GOT3 (cell line): ENCODE results near the gene MUC22.
"Not testable (repeated sequence)": the region's sequence is repeated elsewhere in the genome, so short reads cannot be mapped to it uniquely, and the experiment has no call there.

Experiments used
- DNase-seq: peaks from one replicate; lab custom pipeline; 2025; ENCODE audit warnings: mixed read lengths; lab: John Stamatoyannopoulos, UW

Gene MUC22

DNA sequence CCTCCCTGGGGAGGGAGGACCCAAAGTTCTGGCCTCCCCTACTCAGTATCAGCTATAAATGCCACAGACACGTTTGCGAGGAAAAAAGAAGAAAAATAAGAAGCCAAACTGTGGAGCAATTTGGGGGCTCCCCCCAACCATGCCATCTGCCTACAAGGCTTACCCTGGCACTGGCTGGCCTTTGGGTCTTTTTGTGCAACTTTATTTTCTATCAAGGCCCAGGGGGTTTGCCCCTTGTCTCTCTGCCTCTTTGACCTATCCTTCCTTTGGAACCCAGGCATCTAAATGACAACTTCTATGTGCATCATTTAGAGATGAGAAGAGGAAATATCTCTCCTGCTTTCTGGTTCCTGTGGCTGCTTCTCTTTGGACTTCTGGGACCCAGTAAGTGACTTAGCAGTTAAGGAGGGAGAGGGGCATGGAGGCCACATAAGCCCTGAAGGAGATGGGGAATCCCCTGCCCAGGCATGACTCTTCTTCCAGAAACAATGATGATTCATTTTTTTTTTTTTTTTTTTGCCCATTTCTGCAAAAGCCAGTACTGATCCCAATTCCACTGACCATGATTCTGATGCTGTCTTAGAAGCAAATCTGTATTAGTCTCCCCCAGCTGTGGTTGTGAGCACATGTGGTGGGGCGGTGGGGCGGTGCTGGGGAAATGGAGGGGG lies at the start of gene MUC22:
TSS of gene MUC22 (plus strand) at position 82 of the 668 bp plus-strand sequence. CDS start at position 315, 233 bp downstream.
- no peak for DNase-seq

DNA sequence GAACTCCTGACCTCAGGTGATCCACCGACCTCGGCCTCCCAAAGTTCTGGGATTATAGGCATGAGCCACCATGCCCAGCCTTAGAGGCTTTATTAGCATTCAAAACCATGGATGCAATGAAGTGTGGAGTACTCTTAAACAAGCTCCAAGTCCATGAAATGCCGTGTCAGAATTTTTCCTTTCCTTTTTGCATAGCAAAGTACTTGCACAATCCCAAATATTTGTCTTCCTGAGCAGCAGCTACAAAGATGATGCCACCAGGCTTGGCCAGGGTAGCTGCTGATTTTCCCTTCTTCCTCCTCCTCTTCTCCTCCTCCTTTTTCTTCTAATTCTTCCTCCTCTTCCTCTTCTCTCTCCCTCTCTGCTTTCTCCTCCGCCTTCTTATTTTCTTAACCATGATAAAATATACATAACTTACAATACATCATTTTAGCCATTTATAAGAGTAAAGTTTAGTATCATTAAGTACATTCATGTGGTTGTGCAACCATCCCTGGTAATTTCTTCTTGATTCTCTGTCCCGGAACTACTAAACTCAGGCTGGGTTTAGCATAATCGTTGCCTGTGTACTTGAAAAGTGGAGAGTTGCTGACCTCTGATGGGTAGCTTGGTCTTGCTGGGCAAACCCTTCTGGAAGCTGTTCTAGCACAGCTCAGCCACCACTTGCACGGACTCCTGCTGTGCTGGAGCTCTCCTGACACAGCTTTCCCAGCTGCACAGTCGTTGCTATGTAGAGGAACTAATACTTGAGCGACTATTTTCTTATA lies 49.2 kb upstream of the MUC22 start:
- no peak for DNase-seq

DNA sequence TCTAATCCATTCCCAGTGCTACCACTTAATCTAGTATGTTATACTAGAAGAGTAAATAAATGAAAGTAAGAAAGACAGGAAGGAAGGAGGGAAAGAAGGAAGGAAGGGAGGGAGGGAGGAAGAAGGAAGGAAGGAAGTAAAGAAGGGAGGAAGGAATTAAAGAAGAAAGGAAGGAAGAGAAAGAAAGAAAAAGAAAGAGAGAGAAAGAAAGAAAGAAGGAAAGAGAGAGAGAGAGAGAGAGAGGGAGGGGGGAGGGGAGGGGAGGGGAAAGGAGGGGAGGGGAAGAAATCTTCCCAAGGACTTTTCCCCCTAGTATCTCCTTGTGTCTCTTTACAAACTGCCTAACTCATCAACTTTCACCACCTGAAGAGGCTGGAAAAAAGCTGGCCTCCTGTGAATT lies 47.6 kb upstream of the MUC22 start:
- no peak for DNase-seq

DNA sequence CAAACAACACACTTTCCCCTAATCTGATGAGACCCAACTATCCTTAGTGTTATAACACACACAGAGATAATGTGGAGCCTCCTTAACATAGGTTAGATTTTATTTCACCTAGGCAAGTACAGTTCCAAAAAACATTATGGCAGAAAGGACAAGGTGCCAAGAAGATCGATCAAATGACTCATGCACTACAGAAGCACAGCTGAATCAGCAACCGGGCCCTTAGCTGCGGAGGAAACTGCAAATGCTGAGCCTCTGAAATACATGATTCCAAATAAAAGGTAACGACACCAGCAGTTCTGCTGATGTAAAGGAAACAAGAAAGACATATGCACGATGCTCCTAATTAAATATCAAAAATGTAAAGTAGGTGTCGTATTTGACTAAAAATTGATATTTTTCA lies 46.6 kb upstream of the MUC22 start:
- DNase-seq = no peak

DNA sequence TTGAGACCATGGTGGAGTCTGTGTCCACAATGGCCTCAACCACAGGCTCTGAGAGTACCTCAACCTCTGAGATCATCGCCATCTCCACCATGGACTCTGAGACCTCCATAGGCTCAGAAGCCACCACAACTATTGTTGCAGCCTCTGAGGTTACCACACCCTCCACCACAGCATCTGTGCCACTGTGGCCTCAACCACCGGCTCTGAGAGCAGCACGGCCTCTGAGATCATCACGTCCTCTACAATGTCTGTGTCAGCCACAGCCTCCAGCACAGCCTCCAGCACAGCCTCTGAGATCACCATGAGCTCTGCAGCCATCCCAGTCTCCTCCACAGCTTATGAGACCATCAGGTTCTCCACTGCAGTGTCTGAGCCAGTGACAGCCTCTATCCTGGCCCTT lies 46.2 kb upstream of the MUC22 start:
- DNase-seq = no peak

DNA sequence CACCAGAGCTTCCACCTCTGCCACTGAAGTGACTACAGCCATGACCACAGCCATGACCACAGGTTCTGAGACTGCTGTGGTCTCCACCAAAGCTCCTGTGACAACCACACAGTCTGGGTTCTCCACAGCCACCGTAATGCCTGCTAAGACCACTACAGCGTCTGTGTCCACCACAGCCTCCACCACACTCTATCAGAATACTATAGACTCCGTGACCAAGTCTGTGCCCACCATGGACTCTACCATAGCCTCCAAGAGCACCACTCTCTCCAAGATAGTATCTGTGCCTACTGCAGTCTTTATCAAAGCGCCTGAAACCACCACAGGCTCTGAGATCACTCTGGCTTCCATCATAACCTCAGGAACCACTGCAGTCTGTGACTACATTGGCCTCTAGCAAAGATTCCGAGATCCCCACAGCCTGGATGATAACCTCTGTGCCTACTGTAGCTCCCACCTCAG lies 45.1 kb upstream of the MUC22 start:
- DNase-seq = no peak

DNA sequence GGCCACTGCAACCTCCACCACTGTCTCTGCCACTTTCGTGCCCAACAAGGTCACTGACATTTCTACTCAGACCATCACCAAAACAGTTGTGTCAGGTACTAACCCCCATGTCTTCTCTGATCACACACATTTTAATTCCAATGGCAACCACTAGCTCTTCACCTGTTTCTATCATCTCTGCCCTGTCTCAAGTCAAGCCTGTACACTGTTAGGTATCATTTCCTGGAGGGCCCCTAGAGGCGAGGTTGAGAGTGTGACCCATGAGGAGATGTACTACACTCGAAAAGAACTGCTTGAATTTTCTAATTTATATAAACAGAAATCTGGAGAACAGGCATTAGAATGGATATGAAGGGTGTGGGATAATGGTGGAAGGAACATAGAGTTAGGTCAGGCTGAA lies 44.1 kb upstream of the MUC22 start:
- no peak for DNase-seq

DNA sequence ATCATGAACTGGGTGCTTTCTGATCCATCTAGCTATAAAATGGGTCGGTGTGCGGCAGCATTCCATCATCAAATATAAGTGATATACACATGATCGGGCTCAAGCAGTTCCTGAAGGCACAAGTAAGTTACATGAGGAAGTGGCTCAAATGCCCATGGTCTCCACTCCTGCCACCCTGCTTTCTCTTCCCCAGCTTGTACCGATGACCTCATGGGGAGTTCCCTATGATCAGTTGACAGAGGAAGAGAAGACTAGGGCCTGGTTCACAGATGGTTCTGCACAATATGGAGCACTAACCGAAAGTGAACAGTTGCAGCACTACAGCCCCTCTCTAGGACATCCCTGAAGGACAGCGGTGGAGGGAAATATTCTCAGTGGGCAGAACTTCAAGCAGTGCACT lies 41.1 kb upstream of the MUC22 start:
- not testable (repeated sequence) for DNase-seq

DNA sequence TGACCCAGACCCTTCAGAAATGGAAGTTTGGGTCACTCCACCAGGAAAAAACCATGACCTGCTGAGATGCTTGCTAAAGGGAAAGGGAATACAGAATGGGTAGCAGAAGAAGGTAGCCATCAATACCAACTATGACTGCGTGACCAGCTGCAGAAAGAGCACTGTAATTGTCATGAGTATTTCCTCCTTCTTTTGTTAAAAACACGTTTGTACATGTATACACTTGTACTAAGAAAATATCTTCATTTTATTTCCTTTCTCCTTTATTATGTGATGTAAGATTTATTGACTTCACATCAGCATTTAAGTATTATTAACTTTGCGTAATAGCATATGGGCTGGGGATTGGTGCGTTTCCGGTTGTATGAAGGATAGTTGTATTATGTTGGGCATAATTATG lies 39.3 kb upstream of the MUC22 start:
- no peak for DNase-seq

DNA sequence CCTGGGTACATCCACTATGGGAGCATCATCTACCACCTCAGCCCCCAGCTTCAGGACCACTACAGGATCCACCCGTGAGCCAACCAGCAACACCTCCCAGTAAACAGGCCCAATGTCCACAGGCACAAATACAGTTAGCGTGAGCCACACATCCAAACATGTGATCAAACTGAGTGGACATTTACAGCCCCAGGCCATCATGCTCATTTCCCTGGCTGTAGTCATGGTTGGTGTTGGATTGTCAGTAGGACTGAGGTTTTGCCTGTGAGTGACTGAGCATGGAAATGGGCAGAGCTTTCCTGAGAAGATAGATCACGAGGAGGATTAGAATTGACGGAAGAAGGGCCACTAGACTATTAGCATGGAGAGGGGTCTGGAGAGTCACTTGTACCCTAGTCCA lies 37.5 kb upstream of the MUC22 start:
- no peak for DNase-seq

DNA sequence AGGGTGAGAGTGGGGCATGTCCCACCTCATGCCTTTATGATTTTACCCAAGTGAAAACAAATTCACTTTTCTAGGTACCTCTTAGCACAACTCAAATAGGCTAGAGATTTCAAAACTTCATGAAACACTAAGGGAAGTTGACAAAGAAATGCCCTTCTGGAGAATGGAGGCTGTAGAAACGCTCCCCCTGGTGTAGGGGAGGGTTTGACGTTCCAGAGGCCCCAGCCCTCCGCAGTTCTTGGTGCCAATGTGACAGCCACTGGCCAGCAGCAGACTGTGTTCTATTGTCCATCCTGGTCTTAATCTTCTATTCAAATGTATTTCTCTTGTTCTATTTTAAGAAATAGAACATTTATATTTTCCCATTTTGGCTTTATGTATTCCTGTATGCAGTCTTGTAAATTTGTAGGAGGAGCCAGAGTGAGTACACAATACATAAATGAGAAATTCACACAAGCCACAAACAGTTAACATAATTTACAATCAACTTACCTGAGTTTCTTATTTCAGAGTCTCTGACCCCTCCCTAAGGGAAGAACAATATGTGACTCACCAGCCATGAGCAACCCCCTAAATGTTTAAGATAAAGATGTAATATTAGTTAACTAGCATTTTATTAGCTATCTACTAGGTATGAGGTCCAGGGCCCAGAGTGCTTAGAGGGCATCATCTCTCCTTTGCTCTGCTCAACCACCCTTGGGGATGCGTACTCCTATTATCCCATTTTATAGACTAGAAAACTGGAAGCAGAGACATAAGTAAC lies 35.6 kb upstream of the MUC22 start:
- DNase-seq = no peak

DNA sequence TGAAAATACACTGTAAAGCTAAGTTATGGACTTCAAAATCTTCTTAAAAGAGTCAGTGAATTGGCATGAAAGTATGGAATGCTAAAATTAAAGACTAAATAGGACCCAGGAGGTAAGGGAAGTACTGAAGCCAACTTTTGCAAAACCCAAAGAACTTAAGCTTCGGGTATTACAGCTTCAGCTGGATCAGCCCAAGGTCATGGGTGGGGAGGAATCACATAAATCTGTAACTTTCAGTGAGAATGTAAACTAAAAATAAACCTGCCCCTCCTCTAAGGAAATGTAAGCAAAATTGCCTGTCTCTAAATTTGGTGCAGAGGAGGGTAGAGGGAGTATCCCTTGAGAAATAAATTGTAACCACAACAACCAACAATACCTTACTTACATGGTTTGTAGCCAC lies 31.1 kb upstream of the MUC22 start:
- no peak for DNase-seq

DNA sequence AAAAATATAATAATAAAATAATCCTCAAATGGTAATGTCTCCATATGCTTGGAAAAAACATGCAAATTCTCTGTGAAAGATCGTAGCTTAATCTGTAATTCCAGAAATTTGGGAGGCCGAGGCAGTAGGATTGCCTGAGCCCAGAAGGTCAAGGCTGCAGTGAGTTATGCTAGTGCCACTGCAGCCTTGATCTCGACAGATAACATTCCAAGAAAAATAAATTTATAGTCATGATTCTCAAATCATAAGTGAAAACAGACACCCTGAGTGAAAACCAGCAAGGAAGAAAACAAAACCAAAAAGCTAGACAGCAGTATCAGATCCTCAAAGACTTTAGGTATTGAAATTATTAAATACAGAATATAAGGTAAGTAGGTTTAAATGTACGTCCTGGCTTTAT lies 30.6 kb upstream of the MUC22 start:
- DNase-seq = no peak

DNA sequence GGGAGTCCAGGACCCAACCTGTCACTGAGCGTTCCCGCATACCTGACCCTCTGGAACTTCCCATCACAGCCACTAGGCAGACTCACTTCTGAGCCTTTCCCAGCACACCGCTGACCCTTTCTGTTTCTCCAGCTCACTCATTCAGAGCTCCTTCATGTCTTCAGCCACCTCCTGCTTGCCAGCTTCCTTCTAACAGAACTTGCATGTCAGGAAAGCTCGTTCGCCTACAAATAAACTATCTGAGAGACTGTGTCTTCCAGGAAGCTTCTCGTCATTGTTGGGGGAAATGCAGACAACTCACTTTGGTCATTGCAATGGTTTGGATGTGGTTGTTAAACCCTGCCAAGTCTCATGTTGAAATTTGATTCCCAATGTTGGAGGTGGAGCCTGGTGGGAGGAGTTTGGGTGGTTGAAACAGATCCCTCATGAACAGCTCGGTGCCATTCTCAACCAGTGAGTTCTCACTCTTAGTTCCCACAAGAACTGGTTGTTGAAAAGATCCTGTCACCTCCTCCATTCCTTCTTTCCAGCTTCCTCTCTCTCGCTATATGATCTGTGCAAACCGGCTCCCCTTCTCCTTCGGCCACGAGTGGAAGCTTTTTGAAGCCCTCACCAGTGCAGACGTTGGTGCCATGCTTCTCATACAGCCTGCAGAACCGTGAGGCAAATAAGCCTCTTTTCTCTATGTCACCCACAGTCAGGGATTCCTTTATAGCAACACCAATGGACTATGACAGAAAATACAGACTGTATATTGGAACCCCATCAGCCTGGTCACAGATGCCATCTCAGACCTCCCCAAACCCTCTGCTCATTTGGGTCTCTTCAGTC lies 28.1 kb upstream of the MUC22 start:
- no peak for DNase-seq

DNA sequence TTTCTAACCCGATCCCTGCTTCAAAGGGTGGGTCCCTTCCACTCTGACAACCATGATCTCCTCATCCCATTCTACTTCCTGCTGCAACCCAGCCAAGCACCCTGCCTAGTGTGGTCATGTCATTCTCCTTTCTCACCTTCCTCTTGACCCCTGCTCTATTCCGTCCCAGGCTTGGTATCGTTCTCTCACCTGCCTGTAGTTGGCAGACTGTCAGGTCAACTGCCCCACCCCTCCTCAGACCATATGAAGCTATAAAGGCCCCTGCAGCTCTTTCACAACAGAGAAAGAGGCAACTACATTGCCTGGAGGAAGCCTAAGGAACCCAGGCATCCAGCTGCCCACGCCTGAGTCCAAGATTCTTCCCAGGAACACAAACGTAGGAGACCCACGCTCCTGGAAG lies 26.8 kb upstream of the MUC22 start, which contains the start of gene MUC21:
TSS of gene MUC21 (plus strand) at position 280 of the 400 bp plus-strand sequence. CDS start 241 bp downstream, outside the sequence.
- no peak for DNase-seq

DNA sequence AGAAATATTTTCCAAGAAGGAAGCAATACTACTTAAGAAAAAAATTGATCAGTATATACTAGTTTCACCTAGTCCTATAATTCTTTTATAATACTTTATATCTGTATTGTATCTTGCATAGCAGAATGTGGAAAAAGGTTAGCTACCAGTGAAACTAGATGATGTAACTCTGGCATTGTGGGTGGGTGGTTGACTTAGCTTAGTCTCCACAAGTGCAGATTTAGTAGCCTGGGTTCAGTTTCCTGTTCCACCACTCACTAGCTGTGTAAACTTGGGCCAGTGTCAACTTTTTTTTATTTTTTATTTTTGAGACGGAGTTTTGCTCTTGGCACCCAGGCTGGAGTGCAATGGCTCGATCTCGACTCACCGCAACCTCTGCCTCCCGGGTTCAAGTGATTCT lies 24.8 kb upstream of the MUC22 start:
- DNase-seq = no peak

DNA sequence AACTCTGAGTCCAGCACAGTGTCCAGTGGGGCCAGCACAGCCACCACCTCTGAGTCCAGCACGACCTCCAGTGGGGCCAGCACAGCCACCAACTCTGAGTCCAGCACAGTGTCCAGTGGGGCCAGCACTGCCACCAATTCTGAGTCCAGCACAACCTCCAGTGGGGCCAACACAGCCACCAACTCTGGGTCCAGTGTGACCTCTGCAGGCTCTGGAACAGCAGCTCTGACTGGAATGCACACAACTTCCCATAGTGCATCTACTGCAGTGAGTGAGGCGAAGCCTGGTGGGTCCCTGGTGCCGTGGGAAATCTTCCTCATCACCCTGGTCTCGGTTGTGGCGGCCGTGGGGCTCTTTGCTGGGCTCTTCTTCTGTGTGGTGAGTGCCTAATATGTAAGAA lies 23.0 kb upstream of the MUC22 start:
- no peak for DNase-seq

DNA sequence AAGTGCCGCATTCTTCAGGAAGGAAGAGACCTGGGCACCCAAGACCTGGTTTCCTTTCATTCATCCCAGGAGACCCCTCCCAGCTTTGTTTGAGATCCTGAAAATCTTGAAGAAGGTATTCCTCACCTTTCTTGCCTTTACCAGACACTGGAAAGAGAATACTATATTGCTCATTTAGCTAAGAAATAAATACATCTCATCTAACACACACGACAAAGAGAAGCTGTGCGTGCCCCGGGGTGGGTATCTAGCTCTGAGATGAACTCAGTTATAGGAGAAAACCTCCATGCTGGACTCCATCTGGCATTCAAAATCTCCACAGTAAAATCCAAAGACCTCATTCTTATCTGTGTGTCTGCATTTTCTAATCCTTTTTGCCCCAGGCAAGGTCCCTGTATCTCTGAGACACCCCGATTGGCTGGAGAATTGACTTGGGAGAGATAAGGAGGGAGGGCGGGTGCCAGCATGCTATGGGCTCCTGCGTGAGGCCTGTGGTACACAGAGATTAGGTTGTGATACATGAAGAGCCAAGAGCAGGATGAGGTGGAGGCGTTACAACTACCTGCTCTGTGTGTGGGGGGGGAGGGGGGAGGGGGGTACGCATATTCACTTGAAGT lies 22.0 kb upstream of the MUC22 start:
- no peak for DNase-seq

DNA sequence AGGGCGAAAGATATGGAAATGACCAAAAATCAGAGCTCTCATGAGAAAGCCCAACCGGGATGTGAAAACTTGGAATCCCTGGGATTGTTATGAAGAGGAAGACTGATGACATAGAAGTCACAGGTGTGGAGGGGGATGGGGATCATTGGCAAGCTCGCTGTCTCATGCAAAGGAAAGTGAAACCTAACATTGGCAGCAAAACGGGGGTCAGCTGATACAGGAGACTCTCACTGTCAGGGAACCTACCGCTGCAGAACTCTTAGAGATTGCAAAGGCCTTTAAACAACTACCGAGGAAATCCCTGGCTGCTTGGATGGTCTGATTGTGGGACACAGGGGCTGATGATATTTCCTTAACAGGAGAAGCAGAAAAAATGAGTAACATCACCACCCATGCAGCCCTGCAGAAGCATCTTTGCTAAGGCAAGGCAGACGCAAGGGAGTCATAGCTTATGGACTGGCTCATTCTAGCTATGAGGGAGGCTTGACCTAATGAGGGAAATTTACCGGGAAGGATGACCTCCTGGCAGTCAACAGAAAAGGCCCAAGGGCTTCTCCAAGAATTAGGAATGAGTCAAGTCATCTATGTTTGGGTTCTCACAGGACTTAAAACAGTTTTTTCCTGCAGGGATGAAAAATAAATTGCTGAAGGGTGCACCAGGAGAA lies 19.7 kb upstream of the MUC22 start:
- no peak for DNase-seq

DNA sequence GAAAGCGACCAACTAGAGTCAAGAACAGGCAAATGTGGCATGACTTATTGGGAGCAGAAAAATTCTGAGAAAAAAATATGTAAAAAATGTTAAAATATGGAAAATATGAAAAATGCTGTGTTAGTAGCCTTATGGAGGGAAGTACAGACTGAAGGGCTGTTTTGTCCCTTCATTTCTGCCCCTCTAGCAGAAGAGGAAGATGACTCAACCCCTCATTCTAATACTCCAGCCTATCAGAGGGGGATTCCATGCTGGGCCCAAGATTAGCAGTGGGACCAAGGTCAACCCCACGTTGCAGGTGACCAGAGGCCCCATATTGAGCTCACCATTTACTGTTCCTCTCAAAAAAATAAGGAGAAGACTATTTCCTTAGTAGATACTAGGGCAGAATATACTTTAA lies 18.4 kb upstream of the MUC22 start:
- no peak for DNase-seq

DNA sequence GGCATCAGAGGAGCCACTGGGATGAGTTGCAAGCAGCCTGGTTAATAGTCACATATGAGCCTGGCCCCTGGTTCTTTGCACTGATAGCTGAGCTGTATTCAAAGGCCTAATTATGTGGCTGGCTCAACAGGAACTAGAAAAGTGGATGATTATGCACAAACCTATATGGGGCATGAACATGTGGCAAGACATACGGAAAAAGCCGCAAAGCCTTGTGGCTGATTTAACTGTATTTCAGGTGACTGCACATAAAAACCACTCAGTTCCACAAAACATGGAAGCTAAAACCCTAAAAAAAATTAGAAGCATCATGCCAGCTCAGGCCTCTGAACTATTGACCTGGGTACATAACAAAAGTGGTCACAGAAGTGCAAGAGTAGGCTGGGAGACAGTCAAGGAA lies 13.0 kb upstream of the MUC22 start:
- no peak for DNase-seq
